ENCODE data around the gene CUL7. TPM values are rescaled to one million over a fixed set of nuclear protein-coding genes. Genes with fewer than 3 reads are reported as not detected.

Gene CUL7
- total RNA-seq, 2 experiments from 2014 or later: 13.9 TPM

DNA sequence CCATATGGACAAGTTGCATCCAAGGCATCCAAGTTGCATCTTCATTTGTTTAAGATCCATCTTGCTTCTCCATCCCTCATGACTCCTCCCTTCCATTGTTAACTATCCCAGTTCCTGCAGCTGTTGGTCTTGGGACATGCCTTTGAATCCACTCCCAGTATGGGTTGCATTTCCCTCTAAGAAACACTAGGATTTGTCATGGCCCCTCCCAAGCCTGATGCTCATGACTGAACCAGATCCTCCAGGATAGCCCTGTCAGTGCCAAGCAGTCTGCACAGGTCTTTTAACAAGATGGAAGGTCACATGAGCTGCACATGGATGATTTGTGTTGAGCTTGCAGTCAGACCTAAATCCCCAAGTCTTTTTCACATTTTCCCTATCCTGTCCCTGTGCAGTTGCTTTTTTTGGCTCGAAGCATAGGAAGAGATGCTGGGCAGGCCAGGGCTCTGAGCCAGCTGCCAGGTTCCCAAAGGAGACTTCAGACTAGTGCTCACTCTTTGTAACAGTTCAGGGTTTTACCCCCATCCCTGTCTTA is 65.1 kb downstream of the CUL7 start:
- TF ChIP-seq, protein P1, sequence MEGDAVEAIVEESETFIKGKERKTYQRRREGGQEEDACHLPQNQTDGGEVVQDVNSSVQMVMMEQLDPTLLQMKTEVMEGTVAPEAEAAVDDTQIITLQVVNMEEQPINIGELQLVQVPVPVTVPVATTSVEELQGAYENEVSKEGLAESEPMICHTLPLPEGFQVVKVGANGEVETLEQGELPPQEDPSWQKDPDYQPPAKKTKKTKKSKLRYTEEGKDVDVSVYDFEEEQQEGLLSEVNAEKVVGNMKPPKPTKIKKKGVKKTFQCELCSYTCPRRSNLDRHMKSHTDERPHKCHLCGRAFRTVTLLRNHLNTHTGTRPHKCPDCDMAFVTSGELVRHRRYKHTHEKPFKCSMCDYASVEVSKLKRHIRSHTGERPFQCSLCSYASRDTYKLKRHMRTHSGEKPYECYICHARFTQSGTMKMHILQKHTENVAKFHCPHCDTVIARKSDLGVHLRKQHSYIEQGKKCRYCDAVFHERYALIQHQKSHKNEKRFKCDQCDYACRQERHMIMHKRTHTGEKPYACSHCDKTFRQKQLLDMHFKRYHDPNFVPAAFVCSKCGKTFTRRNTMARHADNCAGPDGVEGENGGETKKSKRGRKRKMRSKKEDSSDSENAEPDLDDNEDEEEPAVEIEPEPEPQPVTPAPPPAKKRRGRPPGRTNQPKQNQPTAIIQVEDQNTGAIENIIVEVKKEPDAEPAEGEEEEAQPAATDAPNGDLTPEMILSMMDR (IDR thresholded peaks at IDR 0.05): no peak
- H3K9me3 Mint-ChIP-seq: no peaks in the 10 kb centered on the region
- peaks cover 18% of the 10 kb centered on the region for H3K36me3 Mint-ChIP-seq (ENCODE audit: low read depth)
- peaks cover 46% of the 10 kb centered on the region for H3K4me1 Mint-ChIP-seq (ENCODE audit: low read depth)
- intact Hi-C loops (cut with micrococcal nuclease): no loop called here
- no peak overlapping the region for H3K4me3 Mint-ChIP-seq
- no peaks in the 10 kb centered on the region for H3K27me3 Mint-ChIP-seq
- CTCF ChIA-PET: interaction anchor here (1.1 to 2.0 kb wide), 4 partner anchors 18 to 155 kb away, joined by 3 to 8 read pairs (median 4); no protein-coding TSS in a partner anchor
- H3K27ac Mint-ChIP-seq: no peak overlapping the region
- POLR2A ChIA-PET: interaction anchor here (1.1 to 1.9 kb wide), 5 partner anchors 9 to 241 kb away, joined by 4 to 11 read pairs (median 4); partner anchors contain the start of genes CUL7, DNPH1 and PEX6
- ATAC-seq: no peak
- DNase-seq: no peak

Other genes starting within 250 kb of the CUL7 start
- gene RPL7L1, start 174.2 kb downstream of the CUL7 start, total RNA-seq: 100 to 1,000 TPM; 135 to 137 TPM
- not detected for gene PTCRA, start 137.8 kb downstream of the CUL7 start, total RNA-seq
- 10 to 100 TPM; 46.2 to 46.8 TPM for gene CNPY3, start 124.4 kb downstream of the CUL7 start, total RNA-seq
- under 1 TPM; 0.25 to 0.38 TPM for gene GNMT, start 93.1 kb downstream of the CUL7 start, total RNA-seq
- 1 to 10 TPM; 7.3 to 9.0 TPM for gene PEX6, start 74.7 kb downstream of the CUL7 start, total RNA-seq
- 10 to 100 TPM; 41.6 to 47.5 TPM for gene PPP2R5D, start 69.3 kb downstream of the CUL7 start, total RNA-seq
- gene MEA1, start 39.9 kb downstream of the CUL7 start, total RNA-seq: 10 to 100 TPM; 84.8 to 92.3 TPM
- 10 to 100 TPM; 58.6 to 64.0 TPM for gene KLHDC3, start 39.6 kb downstream of the CUL7 start, total RNA-seq
- gene RRP36, start 32.2 kb downstream of the CUL7 start, total RNA-seq: 10 to 100 TPM; 47.9 to 48.0 TPM
- 100 to 1,000 TPM; 108 TPM for gene MRPL2, start 5.6 kb upstream of the CUL7 start, total RNA-seq
- 10 to 100 TPM; 10.6 to 11.5 TPM for gene KLC4, start 5.8 kb upstream of the CUL7 start, total RNA-seq
- 1 to 10 TPM; 3.8 to 4.1 TPM for gene PTK7, start 22.5 kb upstream of the CUL7 start, total RNA-seq
- gene SRF, start 117.4 kb upstream of the CUL7 start, total RNA-seq: 10 to 100 TPM; 34.5 to 35.4 TPM
- 10 to 100 TPM; 38.8 to 43.1 TPM for gene CUL9, start 128.3 kb upstream of the CUL7 start, total RNA-seq
- gene DNPH1, start 175.6 kb upstream of the CUL7 start, total RNA-seq: 10 to 100 TPM; 86.2 to 86.5 TPM
- under 1 TPM; 0.09 to 0.11 TPM for gene TTBK1, start 189.6 kb upstream of the CUL7 start, total RNA-seq
- gene SLC22A7, start 244.4 kb upstream of the CUL7 start, total RNA-seq: not detected

Measured in activated CD8-positive, alpha-beta T cell treated with anti-CD3 and anti-CD28 coated beads for 36 hours (primary cell).